Gastroesophageal sphincter (tissue), 4 donors: ENCODE measurements around the gene ZNF480. TPM values are rescaled to one million over a fixed set of nuclear protein-coding genes. Genes with fewer than 3 reads are reported as not detected.
"Not testable (repeated sequence)": the region's sequence is repeated elsewhere in the genome, so short reads cannot be mapped to it uniquely, and the experiment has no call there.

Experiments used
- ATAC-seq: fragments of 150-250 bp; one replicate; pipeline ENCODE4 v1.9.1; 2016; ENCODE audit warnings: mild to moderate bottlenecking, moderate library complexity
- H3K27ac ChIP-seq, 4 donors: fragments of 200-600 bp; sonication (generic) in 3 of 4; 1 replicate in 3 of 4; 2 replicates in 1 of 4; pipeline ENCODE4 v1.5.1; 2016 to 2019
- H3K27me3 ChIP-seq: fragments of 200-600 bp; sonication (generic); one replicate; pipeline ENCODE4 v1.5.1; 2019
- H3K36me3 ChIP-seq, 2 donors: fragments of 200-600 bp; sonication (generic); one replicate each; pipeline ENCODE4 v1.5.1; 2019; ENCODE audit warnings: control low read depth in 1 of 2
- H3K4me1 ChIP-seq, 3 donors: fragments of 200-600 bp; sonication (generic); 1 replicate in 2 of 3; 2 replicates in 1 of 3; pipeline ENCODE4 v1.5.1; 2016 to 2019; ENCODE audit warnings: control low read depth in 2 of 3
- H3K4me3 ChIP-seq, 2 donors: fragments of 200-600 bp; sonication (generic); one replicate each; pipeline ENCODE4 v1.5.1; 2019; ENCODE audit warnings: mild to moderate bottlenecking in 1 of 2, moderate library complexity in 1 of 2
- H3K9me3 ChIP-seq, 3 donors: fragments of 200-600 bp; sonication (generic); one replicate each; pipeline ENCODE4 v1.5.1; 2017 to 2019; ENCODE audit warnings: control low read depth in 2 of 3
- CTCF ChIP-seq, 4 experiments: fragments of 200-600 bp in 2 of 4; fragments of 450-650 bp in 2 of 4; sonication (generic) in 1 of 4; IDR thresholded peaks; one replicate each; pipeline ENCODE4 v1.5.1; 2017 to 2019; ENCODE audit warnings: antibody characterized with exemption in 4 of 4, mild to moderate bottlenecking in 2 of 4, moderate library complexity in 2 of 4
- EP300 ChIP-seq: sonication (generic); formaldehyde crosslinking; IDR thresholded peaks from one replicate; pipeline ENCODE4 v1.6.1; 2017; ENCODE audit warnings: antibody characterized with exemption, mild to moderate bottlenecking
- POLR2A ChIP-seq, 2 donors: fragments of 450-650 bp; IDR thresholded peaks; one replicate each; pipeline ENCODE4 v1.6.1; 2017; ENCODE audit warnings: antibody characterized with exemption in 2 of 2, mild to moderate bottlenecking in 2 of 2, moderate library complexity in 1 of 2
- POLR2AphosphoS5 ChIP-seq: sonication (generic); formaldehyde crosslinking; IDR thresholded peaks from one replicate; pipeline ENCODE4 v1.6.1; 2017; ENCODE audit warnings: antibody characterized with exemption
- WGBS, 2 donors: methylation state at CpG; one replicate each; pipeline ENCODE4 v1.1.5; 2018; ENCODE audit warnings: low coverage in 1 of 2; 5-methylcytosine and 5-hydroxymethylcytosine counted together
- total RNA-seq, 4 donors: library from RNA; depleted of rRNA; stranded (reverse); fragments of >200 nt; gene quantifications; one replicate each; pipeline ENCODE4 v1.1.0, GENCODE V29; 2016

ZNF480 gene
- total RNA-seq, result 10 to 100 TPM in 2 of 4 donors, 1 to 10 TPM in 2; 7.2 to 13.9 (median 9.3) TPM

- H3K36me3 ChIP-seq, result peaks cover 0 to 40% of the 10 kb centered on the region in 2 donors
- no peaks in the 10 kb centered on the region for H3K27me3 ChIP-seq
- peak; percentile 89 for ATAC-seq
- TF ChIP-seq EP300 (no peak), POLR2A (IDR thresholded peaks at IDR 0.05) (peak; percentile 54 to 64), POLR2AphosphoS5 (peak; percentile 81), CTCF (IDR thresholded peaks at IDR 0.05) (peak in 3 of 4 experiments; percentile 21 to 36 (median 28))
- peaks cover 0 to 21% (median 10%) of the 10 kb centered on the region in 3 donors for H3K4me1 ChIP-seq
- peak within 1 kb of the TSS; percentile 73 to 95 (median 93) for H3K27ac ChIP-seq
- H3K4me3 ChIP-seq, result peak within 1 kb of the TSS; percentile 76 to 93
- peaks cover 0 to 11% (median 0%) of the 10 kb centered on the region in 3 donors for H3K9me3 ChIP-seq
- 0 to 1% methylated on average over 16 to 20 of the region's 75 CpGs for WGBS, 2 donors
These were observed at the start of gene ZNF480 for GRCh38 chr19:52296773-52297600. Gene ZNF480, plus strand, starts transcription at chr19:52297169. Its CDS starts 3,244 bp downstream, at chr19:52300413.

DNA sequence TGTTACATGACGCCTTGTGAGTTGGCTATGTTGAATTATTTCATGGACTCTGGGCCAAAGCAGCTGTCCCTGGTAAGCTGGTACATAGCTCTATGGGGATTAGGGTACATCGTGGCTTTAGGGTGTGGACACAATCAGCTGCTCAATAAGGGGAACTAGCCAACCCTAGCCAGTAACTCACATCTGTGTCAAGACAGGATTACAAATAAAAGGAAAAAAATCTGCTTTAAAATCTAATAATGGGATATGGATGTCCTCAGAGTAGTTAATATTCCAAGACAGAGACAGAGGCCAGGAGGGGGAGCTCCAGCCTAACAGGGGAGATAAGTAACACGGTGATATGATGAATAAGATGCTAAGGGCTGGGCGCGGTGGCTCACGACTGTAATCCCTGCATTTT lies 48.7 kb upstream of the ZNF480 start:
- Histone ChIP-seq H3K4me1 (no peaks in the 10 kb centered on the region), H3K4me3 (no peak overlapping the region), H3K27ac (no peak overlapping the region), H3K36me3 (no peaks in the 10 kb centered on the region), H3K27me3 (no peaks in the 10 kb centered on the region), H3K9me3 (no peaks in the 10 kb centered on the region)
- TF ChIP-seq CTCF (IDR thresholded peaks at IDR 0.05), result peak in 3 of 4 experiments; percentile 46 to 62 (median 49)
- no peak for TF ChIP-seq EP300
- no peak for TF ChIP-seq POLR2A (IDR thresholded peaks at IDR 0.05)
- ATAC-seq, result no peak
- 2 to 3% methylated on average over 5 to 6 of the region's 6 CpGs for WGBS, 2 donors

DNA sequence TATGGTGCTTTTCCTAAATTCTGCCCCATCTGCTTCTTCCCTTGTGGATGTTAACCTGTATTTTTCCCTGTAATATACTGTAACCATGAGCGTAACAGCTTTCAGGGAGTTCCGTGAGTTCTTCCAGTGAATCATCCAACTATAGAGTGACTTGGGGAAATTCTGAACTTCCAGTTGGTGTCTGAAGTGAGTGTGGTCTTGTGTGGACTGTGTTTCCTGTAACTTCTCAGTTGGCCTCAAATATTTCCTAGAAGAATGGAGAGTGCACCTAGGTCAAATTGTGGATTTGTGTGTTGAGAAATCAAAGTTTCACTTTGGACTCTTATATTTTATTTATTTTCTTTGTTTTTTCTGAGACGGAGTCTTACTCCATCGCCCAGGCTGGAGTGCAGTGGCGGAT lies 38.5 kb upstream of the ZNF480 start:
- Histone ChIP-seq H3K27me3 (no peaks in the 10 kb centered on the region), H3K4me3 (no peak overlapping the region), H3K27ac (no peak overlapping the region), H3K36me3 (no peaks in the 10 kb centered on the region), H3K4me1 (no peaks in the 10 kb centered on the region), H3K9me3 (no peaks in the 10 kb centered on the region)
- TF ChIP-seq POLR2A (IDR thresholded peaks at IDR 0.05) (no peak), POLR2AphosphoS5 (no peak), CTCF (IDR thresholded peaks at IDR 0.05) (no peak), EP300 (no peak)
- no peak for ATAC-seq
- 92 to 100% methylated on average over 2 to 5 of the region's 5 CpGs for WGBS, 2 donors

DNA sequence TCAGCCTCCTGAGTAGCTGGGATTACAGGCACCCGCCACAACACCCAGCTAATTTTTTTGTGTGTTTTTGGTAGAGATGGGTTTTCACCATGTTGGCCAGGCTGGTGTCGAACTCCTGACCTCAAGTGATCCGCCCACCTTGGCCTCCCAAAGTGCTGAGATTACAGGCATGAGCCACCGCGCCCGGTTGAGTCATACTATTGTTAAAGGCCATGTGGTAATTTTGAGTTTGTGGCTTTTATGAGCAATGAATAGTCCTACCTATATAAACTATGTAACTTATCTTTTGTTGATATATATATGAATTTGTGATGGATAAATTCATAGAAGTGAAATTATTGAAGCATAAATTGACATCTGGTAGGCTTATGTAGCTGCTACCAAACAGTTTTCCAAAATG lies 31.4 kb upstream of the ZNF480 start:
- H3K27me3 ChIP-seq, ATAC-seq, H3K36me3 ChIP-seq, H3K27ac ChIP-seq, H3K4me3 ChIP-seq, H3K9me3 ChIP-seq: not testable (repeated sequence)
- H3K4me1 ChIP-seq, result peaks cover 0 to 11% (median 5%) of the 10 kb centered on the region in 3 donors
- 80 to 97% methylated on average over 2 to 6 of the region's 6 CpGs for WGBS, 2 donors

DNA sequence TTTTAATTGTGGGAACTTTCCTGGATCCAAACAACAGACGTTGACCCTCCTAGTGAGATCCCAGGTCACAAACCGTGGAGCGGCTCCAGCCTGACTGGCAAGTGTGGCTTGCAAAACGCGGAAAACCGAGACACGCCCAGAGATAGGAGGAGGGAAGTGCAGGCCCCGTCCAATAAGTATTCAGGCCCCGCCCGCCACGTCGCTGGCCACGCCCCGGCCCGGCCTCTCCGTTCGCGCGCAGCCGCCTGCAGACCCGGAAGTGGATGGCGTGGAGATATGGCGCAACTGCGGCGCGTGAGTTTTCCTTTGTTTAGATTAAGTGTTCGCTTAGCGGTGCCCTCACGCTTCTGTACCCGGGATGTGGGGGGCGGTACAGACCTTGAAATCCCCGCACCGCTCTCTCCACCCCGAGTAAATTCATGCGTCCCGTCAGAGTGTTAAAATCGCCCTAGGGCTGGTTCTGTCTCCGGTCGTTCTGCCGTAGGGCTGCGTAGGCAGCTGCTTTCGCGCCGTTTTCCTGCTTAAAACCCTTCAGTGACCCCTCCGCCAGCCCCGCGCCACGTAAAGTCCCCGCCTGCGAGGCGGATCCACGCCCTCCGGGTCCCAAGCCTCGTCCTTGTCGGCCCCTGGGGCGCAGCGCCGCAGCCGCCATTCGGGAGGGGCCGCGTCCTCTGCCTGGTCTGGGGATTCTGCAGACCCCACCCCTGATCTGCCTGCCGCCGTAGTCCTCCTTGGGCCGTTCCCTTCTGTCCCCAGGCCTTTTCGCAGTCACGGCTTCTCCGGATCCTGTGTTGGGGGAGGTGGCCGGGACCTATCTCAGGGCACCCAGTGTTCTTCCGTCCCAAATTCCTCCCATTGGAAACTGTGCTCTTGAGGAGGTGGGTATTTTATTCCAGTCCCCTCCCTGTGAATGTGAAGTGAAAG lies 27.4 kb upstream of the ZNF480 start, which contains the start of gene ZNF766:
Gene ZNF766 (plus strand): TSS at position 250 of the 924 bp plus-strand sequence. CDS start 27 bp downstream, at position 277.
- ATAC-seq, result peak; percentile 100
- Histone ChIP-seq H3K27me3 (no peaks in the 10 kb centered on the region), H3K4me3 (peak within 1 kb of the TSS; percentile 81 to 96), H3K36me3 (peaks cover 0 to 17% of the 10 kb centered on the region in 2 donors), H3K9me3 (no peaks in the 10 kb centered on the region), H3K27ac (peak within 1 kb of the TSS; percentile 88 to 97 (median 96)), H3K4me1 (peaks cover 3 to 47% (median 14%) of the 10 kb centered on the region in 3 donors)
- 3% methylated on average over 8 of the region's 70 CpGs; no CpG with 5 or more reads in 1 of the 2 donors for WGBS, 2 donors
- peak; percentile 69 to 80 for TF ChIP-seq POLR2A (IDR thresholded peaks at IDR 0.05)
- TF ChIP-seq EP300, result no peak
- no peak for TF ChIP-seq CTCF (IDR thresholded peaks at IDR 0.05)
- TF ChIP-seq POLR2AphosphoS5, result peak; percentile 94
